ENCODE results near the gene PARS2.

DNA sequence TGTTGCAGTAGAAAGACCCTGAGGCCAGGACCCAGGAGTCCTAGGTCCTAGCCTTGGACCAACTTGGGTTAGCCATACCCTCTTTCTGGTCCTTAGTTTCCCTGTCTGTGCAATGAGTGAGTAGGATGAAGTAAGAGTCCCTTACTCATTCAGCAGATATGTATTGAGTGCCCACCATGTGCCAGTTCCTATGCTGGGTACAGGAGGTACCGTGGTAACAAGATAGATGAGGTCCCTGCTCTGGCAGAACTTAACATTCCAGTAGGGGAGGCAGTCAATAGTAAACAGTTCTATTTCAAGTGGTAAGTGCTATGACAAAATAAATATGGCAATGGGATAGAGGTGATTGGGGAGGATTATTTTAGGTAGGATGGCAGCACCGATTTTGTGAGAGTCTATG lies 18.3 kb upstream of the PARS2 start:
- no peak for TF ChIP-seq RAD21 (IDR thresholded peaks at IDR 0.05; ENCODE audit: low read depth)
- TF ChIP-seq FOXM1 (IDR thresholded peaks at IDR 0.05; ENCODE audit: borderline replicate concordance, low read depth) = no peak
- no peak for TF ChIP-seq NFIC (IDR thresholded peaks at IDR 0.05)
